Measurements from ENCODE around the gene RAB42.
A peak's percentile ranks its signal among the peaks of the same experiment; 100 is the strongest.
"Not testable (repeated sequence)": the region's sequence is repeated elsewhere in the genome, so short reads cannot be mapped to it uniquely, and the experiment has no call there.

The RAB42 gene

DNA sequence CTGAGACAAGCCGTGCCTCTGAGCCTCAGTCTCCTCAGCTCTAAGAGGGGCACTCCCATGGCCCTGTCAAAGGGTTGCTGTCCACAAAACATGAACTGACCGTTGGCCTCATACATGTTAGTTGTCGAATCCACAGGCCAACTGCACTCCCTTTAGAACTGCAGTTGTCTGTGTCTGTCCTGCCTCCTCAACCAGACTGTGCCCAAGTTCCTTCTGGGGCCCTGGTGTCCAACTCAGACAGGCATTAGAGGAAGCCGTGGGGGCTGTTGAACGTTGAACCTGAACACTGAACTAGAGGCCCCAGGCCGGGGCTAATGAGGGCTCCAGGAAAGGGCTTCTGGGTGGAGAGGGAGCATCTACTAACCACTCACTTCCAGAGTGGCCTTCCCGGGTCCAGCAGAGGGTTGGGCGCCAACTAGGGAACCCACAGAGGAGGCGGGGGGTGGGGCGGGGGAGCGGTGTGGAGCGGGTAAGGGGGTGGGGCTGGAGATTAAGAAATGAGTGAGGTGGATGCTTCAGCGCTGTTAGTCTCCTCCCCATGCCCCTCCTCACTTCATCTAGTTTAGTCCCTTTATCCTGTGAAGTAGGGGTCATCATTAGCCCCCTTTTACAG lies at the start of gene RAB42:
RAB42 (plus strand) TSS at position 558 of the 613 bp plus-strand sequence. CDS start 247 bp downstream, outside the sequence.
- DNase-seq (ENCODE audit: low spot score) = peak; percentile 53

- no peak for DNase-seq (ENCODE audit: low spot score)
Observed at GRCh38 chr1:28545246-28545628, 46.8 kb upstream of the RAB42 start.

DNA sequence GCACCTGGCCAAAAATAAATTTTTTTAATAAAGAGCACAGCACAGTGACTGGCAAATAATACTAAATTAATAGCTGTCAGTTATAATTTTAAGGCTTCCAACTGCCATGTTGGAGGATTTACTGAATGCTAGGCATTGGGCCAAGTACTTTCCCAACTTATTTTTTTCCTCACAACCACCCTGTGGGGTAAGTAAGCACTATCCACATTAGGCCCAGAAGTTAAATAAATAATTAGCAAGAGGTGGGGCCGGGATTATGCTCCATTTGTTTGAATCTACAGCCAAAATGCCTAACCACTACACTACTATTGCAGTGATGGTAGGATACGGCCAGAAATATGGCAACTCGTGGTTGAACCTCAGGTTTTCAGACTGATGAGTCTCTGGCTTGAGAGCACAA lies 43.7 kb upstream of the RAB42 start:
- DNase-seq (ENCODE audit: low spot score) = no peak

GRCh38 chr1:28551381-28551780 lies 40.7 kb upstream of the RAB42 start:
- DNase-seq (ENCODE audit: low spot score) = no peak

GRCh38 chr1:28552758-28553663 lies 39.1 kb upstream of the RAB42 start, which contains the start of gene TRNAU1AP:
TSS of gene TRNAU1AP (plus strand) at chr1:28553085. CDS start at chr1:28553111, 26 bp downstream.
- DNase-seq (ENCODE audit: low spot score) = peak; percentile 99

DNA sequence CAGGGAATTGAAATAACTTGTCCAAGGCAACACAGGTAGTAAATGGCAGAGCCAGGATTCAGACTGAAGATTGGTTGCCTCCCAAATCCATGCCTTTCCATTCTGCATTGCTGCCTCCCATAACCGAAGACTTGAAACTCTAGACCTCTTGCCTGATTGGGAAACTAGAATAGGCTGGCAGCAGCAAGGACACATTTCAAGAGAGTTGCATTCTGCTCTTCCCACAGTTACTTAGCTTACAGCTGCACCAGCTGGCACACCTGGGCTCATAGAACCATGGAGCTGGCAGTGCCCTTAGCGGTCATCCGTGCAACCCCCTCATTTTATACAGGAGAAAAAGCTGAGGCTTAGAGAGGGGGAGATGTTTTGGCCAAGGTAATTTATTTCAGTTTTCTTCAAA lies 31.2 kb upstream of the RAB42 start:
- no peak for DNase-seq (ENCODE audit: low spot score)

DNA sequence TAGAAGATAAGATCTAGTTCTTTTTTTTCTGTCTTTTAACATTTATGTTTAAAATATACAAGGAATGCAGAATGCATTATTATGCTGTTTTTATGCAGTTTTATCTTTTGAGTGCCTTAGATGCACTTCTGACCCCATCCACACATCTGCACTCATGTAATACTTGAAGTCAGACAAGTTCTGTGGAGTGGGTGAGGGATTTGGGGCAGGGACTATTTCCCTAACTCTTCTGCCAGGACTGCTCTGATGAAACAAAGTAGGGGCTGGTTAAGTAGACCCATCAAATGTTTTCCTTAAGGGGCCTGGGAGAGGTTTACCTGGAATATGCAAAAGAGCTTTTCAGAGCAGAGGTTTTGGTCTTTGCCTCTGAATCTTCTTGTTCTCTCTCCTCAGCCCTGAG lies 27.8 kb upstream of the RAB42 start:
- DNase-seq (ENCODE audit: low spot score) = no peak

DNA sequence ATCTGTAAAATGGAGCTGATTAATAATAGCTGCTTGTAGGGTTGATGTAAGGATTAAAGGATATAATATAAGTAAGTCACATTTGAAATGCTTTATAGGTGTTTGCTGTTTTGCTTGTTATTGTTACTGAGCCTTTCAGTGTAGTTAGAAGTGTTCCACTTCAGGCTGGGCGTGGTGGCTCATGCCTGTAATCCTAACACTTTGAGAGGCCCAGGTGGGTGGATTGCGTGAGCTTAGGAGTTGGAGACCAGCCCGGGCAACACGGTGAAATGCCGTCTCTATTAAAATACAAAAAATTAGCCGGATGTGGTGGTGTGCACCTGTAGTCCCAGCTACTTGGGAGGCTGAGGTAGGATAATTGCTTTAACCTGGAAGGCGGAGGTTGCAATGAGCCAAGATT lies 27.0 kb upstream of the RAB42 start:
- no peak for DNase-seq (ENCODE audit: low spot score)

GRCh38 chr1:28565726-28566125 lies 26.3 kb upstream of the RAB42 start:
- no peak for DNase-seq (ENCODE audit: low spot score)

GRCh38 chr1:28566931-28567330 lies 25.1 kb upstream of the RAB42 start:
- DNase-seq (ENCODE audit: low spot score) = no peak

DNA sequence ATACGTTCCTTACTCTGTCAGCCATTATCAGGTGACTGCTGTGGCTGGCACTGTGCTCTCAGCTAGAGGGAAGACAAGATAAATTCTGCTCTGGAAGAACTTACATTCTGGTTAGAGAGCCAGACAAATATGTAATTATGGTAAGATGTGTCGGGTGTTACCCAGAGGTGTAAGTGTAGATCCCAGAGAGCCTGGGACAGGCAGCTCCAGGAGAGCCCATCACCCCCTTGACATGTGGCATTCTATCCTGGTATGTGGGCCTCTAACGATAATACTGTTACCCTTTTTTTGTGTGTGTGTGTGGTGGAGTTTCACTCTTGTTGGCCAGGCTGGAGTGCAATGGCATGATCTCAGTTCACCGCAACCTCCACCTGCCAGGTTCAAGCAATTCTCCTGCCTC lies 20.2 kb upstream of the RAB42 start:
- no peak for DNase-seq (ENCODE audit: low spot score)

- DNase-seq (ENCODE audit: low spot score) = not testable (repeated sequence)
Observed at GRCh38 chr1:28572891-28573290, 19.2 kb upstream of the RAB42 start.

GRCh38 chr1:28573564-28573963 lies 18.5 kb upstream of the RAB42 start:
- no peak for DNase-seq (ENCODE audit: low spot score)

DNA sequence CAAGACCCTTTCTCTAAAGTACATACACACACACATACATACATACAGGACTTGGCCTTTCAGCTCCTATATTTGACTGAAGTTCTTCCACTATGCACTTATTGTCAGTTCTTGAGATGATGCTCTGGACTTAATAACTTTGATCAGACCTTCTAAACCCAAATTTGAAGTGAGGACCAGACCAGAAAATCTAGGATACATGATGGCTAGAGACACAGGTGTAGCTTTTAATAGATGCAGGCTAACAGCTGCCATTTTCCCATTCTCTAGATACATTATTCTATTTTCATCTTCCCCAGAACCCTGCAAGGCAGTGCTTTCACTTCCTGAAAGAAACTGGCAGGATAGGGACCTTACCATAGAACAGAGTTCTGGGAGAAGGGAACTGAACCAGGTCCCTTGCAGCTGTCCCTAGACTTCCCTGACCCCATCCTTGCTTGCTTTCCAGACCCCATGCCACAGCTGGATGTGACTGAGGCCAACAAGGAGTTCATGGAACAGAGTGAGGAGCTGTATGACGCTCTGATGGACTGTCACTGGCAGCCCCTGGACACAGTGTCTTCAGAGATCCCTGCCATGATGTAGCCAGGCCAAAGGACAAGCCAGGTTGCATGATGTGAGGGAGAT lies 14.9 kb upstream of the RAB42 start:
- DNase-seq (ENCODE audit: low spot score) = no peak

- no peak for DNase-seq (ENCODE audit: low spot score)
Observed at GRCh38 chr1:28577738-28578536, 14.1 kb upstream of the RAB42 start.

DNA sequence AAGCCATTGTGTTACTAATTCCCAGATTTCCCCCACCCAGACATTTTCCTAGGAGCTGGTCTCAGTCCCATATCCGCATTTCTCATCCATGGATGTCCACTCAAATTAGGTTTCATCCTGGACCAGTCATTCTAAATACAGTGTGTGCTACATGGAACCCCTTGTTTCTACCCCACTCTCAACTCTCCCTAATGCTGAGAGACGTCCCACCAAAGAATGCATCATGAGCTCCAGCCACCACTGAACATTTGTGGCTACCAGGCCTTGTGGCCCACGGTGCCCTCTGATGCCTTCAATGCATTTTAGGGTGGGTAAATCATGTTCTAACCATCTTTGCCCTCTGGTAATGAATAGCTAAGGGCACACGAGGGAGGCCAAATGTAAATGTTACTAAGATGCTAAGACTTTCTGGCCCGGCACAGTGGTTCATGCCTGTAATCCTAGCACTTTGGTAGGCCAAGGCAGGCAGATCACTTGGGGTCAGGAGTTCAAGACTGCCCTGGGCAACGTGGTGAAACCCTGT lies 13.3 kb upstream of the RAB42 start:
- no peak for DNase-seq (ENCODE audit: low spot score)

DNA sequence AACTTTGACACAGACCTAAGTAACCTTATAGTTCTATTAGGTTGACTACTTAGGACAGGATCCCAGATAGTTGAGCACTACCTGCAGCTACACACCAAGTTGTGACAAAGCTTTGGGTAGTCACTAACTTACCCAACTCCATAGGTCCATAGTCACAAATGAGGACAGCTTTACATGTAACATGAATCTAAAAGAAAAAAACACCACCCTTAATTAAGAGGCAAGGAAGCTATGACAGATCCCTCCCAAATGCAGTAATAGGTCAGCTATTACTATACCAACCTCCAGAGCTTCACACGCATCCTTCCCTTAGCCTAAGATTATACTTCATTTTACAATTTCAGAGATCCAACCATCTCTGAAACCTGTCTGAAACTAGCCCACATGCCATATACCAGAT lies 12.7 kb upstream of the RAB42 start:
- no peak for DNase-seq (ENCODE audit: low spot score)

- peak; percentile 36 for DNase-seq (ENCODE audit: low spot score)
Observed at GRCh38 chr1:28580722-28581530, 11.1 kb upstream of the RAB42 start.

- DNase-seq (ENCODE audit: low spot score) = peak; percentile 98
Observed at GRCh38 chr1:28581531-28582247, 10.4 kb upstream of the RAB42 start.

DNA sequence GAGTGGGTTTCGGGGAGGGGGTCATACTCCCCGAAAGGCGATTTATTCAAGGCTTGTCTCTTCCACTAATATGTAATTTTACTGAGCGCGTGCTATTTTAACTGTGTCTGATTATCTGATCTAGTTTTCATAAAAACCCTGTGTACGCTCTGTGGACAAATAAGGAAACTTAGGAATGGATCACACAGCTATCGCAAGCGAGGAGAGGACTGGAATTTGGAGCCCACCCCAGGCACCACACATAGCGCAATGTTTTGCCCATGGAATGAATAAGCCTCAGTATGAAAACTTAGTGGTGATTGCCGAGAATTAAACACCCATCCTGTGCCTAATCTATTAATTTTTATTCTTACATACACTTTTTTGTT lies 9.8 kb upstream of the RAB42 start:
- DNase-seq (ENCODE audit: low spot score) = peak; percentile 36
